Mesenchymal stem cell (in vitro differentiated cells and primary cell): ENCODE data around the gene CFAP251.

Experiments
- DNase-seq: peaks from one replicate; pipeline ENCODE4 v3.0.0-alpha.2; 2013
- H2AFZ ChIP-seq: one replicate; pipeline ENCODE4 v1.6.1; 2013; ENCODE audit warnings: low read depth, mild to moderate bottlenecking, control low read depth, inconsistent platforms, low read length, moderate library complexity
- H2AK5ac ChIP-seq: 2 replicates; pipeline ENCODE4 v1.6.1; 2013; ENCODE audit warnings: low read length, moderate library complexity, mild to moderate bottlenecking, inconsistent platforms; ENCODE audit not compliant: severe bottlenecking
- H2BK120ac ChIP-seq: one replicate; pipeline ENCODE4 v1.6.1; 2013; ENCODE audit warnings: low read depth, mild to moderate bottlenecking, inconsistent platforms, low read length, moderate library complexity
- H2BK12ac ChIP-seq, 2 experiments: one replicate each; pipeline ENCODE4 v1.6.1; 2013; ENCODE audit warnings: inconsistent platforms in 2 of 2, low read length in 2 of 2, mild to moderate bottlenecking in 2 of 2, moderate library complexity in 2 of 2, control low read depth in 1 of 2
- H2BK15ac ChIP-seq: one replicate; pipeline ENCODE4 v1.6.1; 2013; ENCODE audit warnings: mild to moderate bottlenecking, low read depth, inconsistent platforms; ENCODE audit not compliant: poor library complexity, severe bottlenecking
- H2BK5ac ChIP-seq: 2 replicates; pipeline ENCODE4 v1.6.1; 2013; ENCODE audit warnings: low read depth, mild to moderate bottlenecking, low read length, control low read depth, inconsistent platforms; ENCODE audit not compliant: poor library complexity, severe bottlenecking
- H3K14ac ChIP-seq, 2 experiments: one replicate each; pipeline ENCODE4 v1.6.1; 2013; ENCODE audit warnings: inconsistent platforms in 2 of 2, low read length in 2 of 2, control low read depth in 1 of 2, mild to moderate bottlenecking in 1 of 2, moderate library complexity in 1 of 2
- H3K18ac ChIP-seq, 2 experiments: one replicate each; pipeline ENCODE4 v1.6.1; 2013; ENCODE audit warnings: inconsistent platforms in 2 of 2, low read length in 2 of 2, control low read depth in 1 of 2, low read depth in 1 of 2, mild to moderate bottlenecking in 1 of 2
- H3K23ac ChIP-seq, 2 experiments: one replicate each; pipeline ENCODE4 v1.6.1; 2013; ENCODE audit warnings: inconsistent platforms in 2 of 2, low read length in 2 of 2, mild to moderate bottlenecking in 2 of 2, moderate library complexity in 2 of 2, control low read depth in 1 of 2
- H3K27ac ChIP-seq: 2 replicates; pipeline ENCODE4 v1.5.1; 2013; ENCODE audit warnings: mild to moderate bottlenecking, moderate library complexity, low read length, control low read depth, inconsistent platforms; ENCODE audit not compliant: poor library complexity, severe bottlenecking
- H3K27me3 ChIP-seq, 2 experiments: 2 replicates each; pipeline versions ENCODE4 v1.6.1 to v1.7.0; 2013; ENCODE audit warnings: low read length in 2 of 2, mild to moderate bottlenecking in 2 of 2, moderate library complexity in 2 of 2, control low read depth in 1 of 2, inconsistent platforms in 1 of 2; ENCODE audit not compliant: control insufficient read depth in 1 of 2, insufficient read depth in 1 of 2
- H3K36me3 ChIP-seq, 2 experiments: 2 replicates each; pipeline versions ENCODE4 v1.6.1 to v1.7.0; 2013; ENCODE audit warnings: low read length in 2 of 2, control low read depth in 1 of 2, inconsistent platforms in 1 of 2, low read depth in 1 of 2, mild to moderate bottlenecking in 1 of 2; ENCODE audit not compliant: insufficient read depth in 2 of 2, control insufficient read depth in 1 of 2
- H3K4ac ChIP-seq, 2 experiments: one replicate each; pipeline ENCODE4 v1.6.1; 2013; ENCODE audit warnings: inconsistent platforms in 2 of 2, low read length in 2 of 2, mild to moderate bottlenecking in 2 of 2, moderate library complexity in 2 of 2, control low read depth in 1 of 2, low read depth in 1 of 2
- H3K4me1 ChIP-seq: 2 replicates; pipeline ENCODE4 v1.6.1; 2013; ENCODE audit warnings: low read depth, low read length, control low read depth; ENCODE audit not compliant: control insufficient read depth, insufficient read depth
- H3K4me2 ChIP-seq: 2 replicates; pipeline ENCODE4 v1.6.1; 2013; ENCODE audit warnings: low read length, mild to moderate bottlenecking, inconsistent platforms; ENCODE audit not compliant: poor library complexity, severe bottlenecking
- H3K4me3 ChIP-seq, 2 experiments: 2 replicates each; pipeline versions ENCODE4 v1.5.1 to v1.7.0; 2013; ENCODE audit warnings: low read length in 2 of 2, mild to moderate bottlenecking in 2 of 2, control low read depth in 1 of 2, low read depth in 1 of 2; ENCODE audit not compliant: insufficient read depth in 1 of 2
- H3K79me1 ChIP-seq: replicated peaks from 2 replicates; pipeline ENCODE4 v1.6.1; 2013; ENCODE audit warnings: mild to moderate bottlenecking, control low read depth, low read length, inconsistent platforms; ENCODE audit not compliant: poor library complexity, severe bottlenecking
- H3K9ac ChIP-seq: 2 replicates; pipeline ENCODE4 v1.7.0; 2013; ENCODE audit warnings: mild to moderate bottlenecking, low read length, moderate library complexity
- H3K9me3 ChIP-seq: 2 replicates; pipeline ENCODE4 v1.7.0; 2013; ENCODE audit warnings: mild to moderate bottlenecking, low read length; ENCODE audit not compliant: control insufficient read depth
- H4K8ac ChIP-seq: one replicate; pipeline ENCODE4 v1.6.1; 2013; ENCODE audit warnings: inconsistent platforms, mild to moderate bottlenecking, low read length, moderate library complexity
- H4K91ac ChIP-seq: one replicate; pipeline ENCODE4 v1.6.1; 2013; ENCODE audit warnings: mild to moderate bottlenecking, low read length, inconsistent platforms
- WGBS: methylation state at CpG from one replicate; pipeline ENCODE4 v1.1.7; 2013; ENCODE audit warnings: mixed read lengths; 5-methylcytosine and 5-hydroxymethylcytosine counted together

The CFAP251 gene

DNA sequence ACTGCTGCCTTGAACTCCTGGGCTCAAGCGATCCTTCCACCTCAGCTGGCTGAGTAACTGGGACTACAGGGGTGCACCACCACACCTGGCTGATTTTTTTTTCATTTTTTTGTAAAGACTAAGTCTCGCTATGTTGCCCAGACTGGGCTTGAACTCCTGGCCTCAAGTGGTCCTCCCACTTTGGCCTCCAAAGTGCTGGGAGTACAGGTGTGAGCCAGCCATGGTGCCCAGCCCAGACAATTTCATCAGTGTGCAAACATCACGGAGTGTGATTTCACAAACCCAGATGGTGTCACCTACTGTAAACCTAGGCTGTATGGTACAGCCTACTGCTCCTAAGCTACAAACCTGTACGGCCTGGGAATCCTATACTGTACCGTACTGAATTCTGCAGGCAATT is 96.4 kb downstream of the CFAP251 start:
- no peak overlapping the region for H3K4me3 ChIP-seq
- H2BK120ac ChIP-seq = no peak overlapping the region
- no peak overlapping the region for H2AFZ ChIP-seq
- H3K9ac ChIP-seq = no peak overlapping the region
- no peaks in the 10 kb centered on the region for H3K36me3 ChIP-seq
- H3K27ac ChIP-seq = no peak overlapping the region
- H3K4me1 ChIP-seq = peaks cover 3% of the 10 kb centered on the region
- H2AK5ac ChIP-seq = no peak overlapping the region
- H2BK5ac ChIP-seq = no peak overlapping the region
- no peak for DNase-seq
- H3K23ac ChIP-seq = no peak overlapping the region
- no peak overlapping the region for H2BK15ac ChIP-seq
- no peak overlapping the region for H3K4me2 ChIP-seq
- no peak overlapping the region for H3K4ac ChIP-seq
- H3K79me1 ChIP-seq = no peaks in the 10 kb centered on the region
- no peaks in the 10 kb centered on the region for H3K27me3 ChIP-seq
- H4K91ac ChIP-seq = no peak overlapping the region
- H3K18ac ChIP-seq = no peak overlapping the region
- H4K8ac ChIP-seq = no peak overlapping the region
- H3K14ac ChIP-seq = no peak overlapping the region
- WGBS = 96% methylated on average over 5 of the region's 5 CpGs
- H3K9me3 ChIP-seq = peaks cover 9% of the 10 kb centered on the region
- no peak overlapping the region for H2BK12ac ChIP-seq

DNA sequence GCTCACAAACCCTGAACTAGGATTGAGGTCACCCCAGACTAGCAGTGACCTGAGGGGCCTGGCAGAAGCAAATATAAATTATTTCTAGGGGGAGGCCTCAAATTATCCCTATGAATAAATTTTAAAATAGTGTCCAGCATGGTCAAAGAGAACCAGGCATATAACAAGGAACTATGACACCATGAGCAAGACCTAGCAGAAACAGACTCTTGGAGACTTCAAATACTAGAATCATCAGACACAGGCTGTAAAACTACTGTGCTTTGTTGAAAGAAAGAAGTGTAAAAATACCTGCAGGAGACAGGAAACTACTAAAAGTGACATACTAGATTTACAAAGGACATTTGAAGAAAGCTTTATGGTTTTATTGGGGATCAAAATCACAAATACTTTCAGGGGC is 100.1 kb downstream of the CFAP251 start:
- H2BK120ac ChIP-seq = no peak overlapping the region
- H2BK15ac ChIP-seq = no peak overlapping the region
- no peak overlapping the region for H3K9ac ChIP-seq
- H3K18ac ChIP-seq = no peak overlapping the region
- H2AK5ac ChIP-seq = no peak overlapping the region
- H3K27me3 ChIP-seq = peaks cover 0 to 9% of the 10 kb centered on the region in 2 experiments
- no peak overlapping the region for H4K8ac ChIP-seq
- H2BK5ac ChIP-seq = no peak overlapping the region
- H3K9me3 ChIP-seq = peaks cover 9% of the 10 kb centered on the region
- H2BK12ac ChIP-seq = no peak overlapping the region
- H4K91ac ChIP-seq = no peak overlapping the region
- H3K79me1 ChIP-seq = peaks cover 3% of the 10 kb centered on the region
- no peak overlapping the region for H3K14ac ChIP-seq
- no peak overlapping the region for H3K27ac ChIP-seq
- H2AFZ ChIP-seq = no peak overlapping the region
- H3K4ac ChIP-seq = no peak overlapping the region
- H3K23ac ChIP-seq = no peak overlapping the region
- H3K4me3 ChIP-seq = no peak overlapping the region
- H3K4me2 ChIP-seq = no peak overlapping the region
- H3K36me3 ChIP-seq = no peaks in the 10 kb centered on the region
- peaks cover 8% of the 10 kb centered on the region for H3K4me1 ChIP-seq
- DNase-seq = no peak

DNA sequence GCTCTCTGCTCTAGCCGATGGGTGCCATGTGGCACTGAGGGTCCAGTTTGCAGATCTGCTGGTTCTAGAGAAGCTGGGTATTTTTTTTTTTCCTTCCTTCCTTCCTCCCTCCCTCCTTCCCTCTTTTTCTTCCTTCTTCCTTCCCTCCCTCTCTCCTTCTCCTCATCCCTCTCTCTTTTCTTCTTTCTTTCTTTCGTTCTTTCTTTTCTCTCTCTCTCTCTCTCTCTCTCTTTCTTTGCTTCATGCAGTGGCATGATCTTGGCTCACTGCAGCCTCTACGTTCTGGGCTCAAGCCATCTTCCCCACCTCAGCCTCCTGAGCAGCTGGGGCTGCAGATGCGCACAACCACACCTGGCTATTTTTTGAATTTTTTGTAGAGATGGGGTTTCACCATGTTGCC is 100.5 kb downstream of the CFAP251 start:
- H3K27ac ChIP-seq = no peak overlapping the region
- peaks cover 13% of the 10 kb centered on the region for H3K4me1 ChIP-seq
- no peak overlapping the region for H2BK120ac ChIP-seq
- H2BK5ac ChIP-seq = no peak overlapping the region
- no peaks in the 10 kb centered on the region for H3K36me3 ChIP-seq
- H4K8ac ChIP-seq = no peak overlapping the region
- no peak overlapping the region for H3K4me2 ChIP-seq
- H4K91ac ChIP-seq = no peak overlapping the region
- no peak overlapping the region for H3K14ac ChIP-seq
- H3K18ac ChIP-seq = no peak overlapping the region
- 92% methylated on average over 4 of the region's 4 CpGs for WGBS
- H2BK12ac ChIP-seq = no peak overlapping the region
- DNase-seq = no peak
- H3K9me3 ChIP-seq = peaks cover 9% of the 10 kb centered on the region
- H3K23ac ChIP-seq = no peak overlapping the region
- H3K9ac ChIP-seq = no peak overlapping the region
- H2BK15ac ChIP-seq = no peak overlapping the region
- no peak overlapping the region for H2AFZ ChIP-seq
- no peak overlapping the region for H3K4ac ChIP-seq
- H3K79me1 ChIP-seq = peaks cover 3% of the 10 kb centered on the region
- peaks cover 0 to 9% of the 10 kb centered on the region in 2 experiments for H3K27me3 ChIP-seq
- no peak overlapping the region for H2AK5ac ChIP-seq
- H3K4me3 ChIP-seq = no peak overlapping the region

DNA sequence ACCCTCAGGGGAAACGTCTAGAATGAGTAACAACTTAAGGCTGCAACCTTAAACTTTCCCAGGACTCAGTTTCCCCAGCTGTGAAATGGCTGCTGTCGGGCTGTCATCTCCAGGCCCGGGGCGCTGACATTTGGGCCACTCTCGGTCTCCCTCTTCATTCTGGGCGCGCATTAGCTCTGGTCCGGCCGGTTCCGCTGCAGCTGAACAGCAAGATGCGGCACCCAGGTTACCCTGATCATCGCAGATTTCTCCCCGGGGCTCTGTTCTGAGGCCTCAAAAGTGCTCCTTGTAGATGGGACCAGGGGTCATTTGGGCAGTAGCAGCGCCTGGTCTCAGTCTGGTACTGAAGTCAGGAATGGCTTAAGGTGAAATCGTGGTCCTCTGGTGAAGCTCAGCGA is 102.4 kb downstream of the CFAP251 start:
- Histone ChIP-seq H3K27ac (no peak overlapping the region), H3K27me3 (peaks cover 0 to 9% of the 10 kb centered on the region in 2 experiments), H2AK5ac (no peak overlapping the region), H3K36me3 (no peaks in the 10 kb centered on the region), H2BK15ac (no peak overlapping the region), H3K4me1 (peaks cover 20% of the 10 kb centered on the region), H3K18ac (no peak overlapping the region), H2AFZ (peak overlapping the region; percentile 5), H3K79me1 (peaks cover 6% of the 10 kb centered on the region), H2BK12ac (no peak overlapping the region), H3K4me3 (peak overlapping the region in 1 of 2 experiments; percentile 76), H3K4me2 (peak overlapping the region; percentile 91), H3K9ac (peak overlapping the region; percentile 43), H2BK5ac (no peak overlapping the region), H3K4ac (no peak overlapping the region), H3K9me3 (peaks cover 9% of the 10 kb centered on the region), H3K14ac (no peak overlapping the region), H4K91ac (no peak overlapping the region), H2BK120ac (no peak overlapping the region), H4K8ac (no peak overlapping the region), H3K23ac (no peak overlapping the region)
- 68% methylated on average over 16 of the region's 16 CpGs for WGBS
- no peak for DNase-seq
